Tibial nerve (tissue), 4 donors: ENCODE measurements around the gene FADS1.

Experiments used
- EP300 ChIP-seq, 2 donors: sonication (generic); formaldehyde crosslinking; IDR thresholded peaks; one replicate each; pipeline ENCODE4 v1.6.1; 2017; ENCODE audit warnings: antibody characterized with exemption in 2 of 2, mild to moderate bottlenecking in 1 of 2
- POLR2A ChIP-seq, 2 donors: fragments of 450-650 bp; IDR thresholded peaks; one replicate each; pipeline ENCODE4 v1.6.1; 2017; ENCODE audit warnings: antibody characterized with exemption in 2 of 2, mild to moderate bottlenecking in 2 of 2, moderate library complexity in 2 of 2
- TF ChIP-seq, protein P1 (sequence below), 5 experiments: fragments of 200-600 bp in 3 of 5; fragments of 450-650 bp in 2 of 5; sonication (generic) in 3 of 5; IDR thresholded peaks; one replicate each; pipeline ENCODE4 v1.5.1; 2016 to 2019; ENCODE audit warnings: antibody characterized with exemption in 5 of 5, mild to moderate bottlenecking in 3 of 5, moderate library complexity in 2 of 5

GRCh38 chr11:61862714-61863547 is 46.1 kb upstream of the FADS1 start:
- TF ChIP-seq, protein P1, sequence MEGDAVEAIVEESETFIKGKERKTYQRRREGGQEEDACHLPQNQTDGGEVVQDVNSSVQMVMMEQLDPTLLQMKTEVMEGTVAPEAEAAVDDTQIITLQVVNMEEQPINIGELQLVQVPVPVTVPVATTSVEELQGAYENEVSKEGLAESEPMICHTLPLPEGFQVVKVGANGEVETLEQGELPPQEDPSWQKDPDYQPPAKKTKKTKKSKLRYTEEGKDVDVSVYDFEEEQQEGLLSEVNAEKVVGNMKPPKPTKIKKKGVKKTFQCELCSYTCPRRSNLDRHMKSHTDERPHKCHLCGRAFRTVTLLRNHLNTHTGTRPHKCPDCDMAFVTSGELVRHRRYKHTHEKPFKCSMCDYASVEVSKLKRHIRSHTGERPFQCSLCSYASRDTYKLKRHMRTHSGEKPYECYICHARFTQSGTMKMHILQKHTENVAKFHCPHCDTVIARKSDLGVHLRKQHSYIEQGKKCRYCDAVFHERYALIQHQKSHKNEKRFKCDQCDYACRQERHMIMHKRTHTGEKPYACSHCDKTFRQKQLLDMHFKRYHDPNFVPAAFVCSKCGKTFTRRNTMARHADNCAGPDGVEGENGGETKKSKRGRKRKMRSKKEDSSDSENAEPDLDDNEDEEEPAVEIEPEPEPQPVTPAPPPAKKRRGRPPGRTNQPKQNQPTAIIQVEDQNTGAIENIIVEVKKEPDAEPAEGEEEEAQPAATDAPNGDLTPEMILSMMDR (IDR thresholded peaks at IDR 0.05), result no peak
- TF ChIP-seq EP300 (IDR thresholded peaks at IDR 0.05) (no peak), POLR2A (IDR thresholded peaks at IDR 0.05) (no peak)
